ENCODE measurements around the gene TMEM87A.

GRCh38 chr15:42306681-42307080, 33.4 kb upstream of the TMEM87A start:
- TF ChIP-seq ZNF239 (tag by site-specific recombination; IDR thresholded peaks at IDR 0.05): no peak
- no peak for TF ChIP-seq ZNF138 (tag by site-specific recombination; IDR thresholded peaks at IDR 0.05; ENCODE audit: borderline replicate concordance)
- no peak for TF ChIP-seq TCF7L2 (IDR thresholded peaks at IDR 0.05; ENCODE audit: borderline replicate concordance, low read depth, low read length)
- TF ChIP-seq ZNF843 (tag by site-specific recombination; IDR thresholded peaks at IDR 0.05): no peak
- TF ChIP-seq, protein P1, sequence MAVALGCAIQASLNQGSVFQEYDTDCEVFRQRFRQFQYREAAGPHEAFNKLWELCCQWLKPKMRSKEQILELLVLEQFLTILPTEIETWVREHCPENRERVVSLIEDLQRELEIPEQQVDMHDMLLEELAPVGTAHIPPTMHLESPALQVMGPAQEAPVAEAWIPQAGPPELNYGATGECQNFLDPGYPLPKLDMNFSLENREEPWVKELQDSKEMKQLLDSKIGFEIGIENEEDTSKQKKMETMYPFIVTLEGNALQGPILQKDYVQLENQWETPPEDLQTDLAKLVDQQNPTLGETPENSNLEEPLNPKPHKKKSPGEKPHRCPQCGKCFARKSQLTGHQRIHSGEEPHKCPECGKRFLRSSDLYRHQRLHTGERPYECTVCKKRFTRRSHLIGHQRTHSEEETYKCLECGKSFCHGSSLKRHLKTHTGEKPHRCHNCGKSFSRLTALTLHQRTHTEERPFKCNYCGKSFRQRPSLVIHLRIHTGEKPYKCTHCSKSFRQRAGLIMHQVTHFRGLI (tag by site-specific recombination; IDR thresholded peaks at IDR 0.05): no peak
- TF ChIP-seq ZNF2 (tag by site-specific recombination; IDR thresholded peaks at IDR 0.05): no peak
- TF ChIP-seq SP3 (tag by site-specific recombination; IDR thresholded peaks at IDR 0.05): no peak
- TF ChIP-seq, protein P2, sequence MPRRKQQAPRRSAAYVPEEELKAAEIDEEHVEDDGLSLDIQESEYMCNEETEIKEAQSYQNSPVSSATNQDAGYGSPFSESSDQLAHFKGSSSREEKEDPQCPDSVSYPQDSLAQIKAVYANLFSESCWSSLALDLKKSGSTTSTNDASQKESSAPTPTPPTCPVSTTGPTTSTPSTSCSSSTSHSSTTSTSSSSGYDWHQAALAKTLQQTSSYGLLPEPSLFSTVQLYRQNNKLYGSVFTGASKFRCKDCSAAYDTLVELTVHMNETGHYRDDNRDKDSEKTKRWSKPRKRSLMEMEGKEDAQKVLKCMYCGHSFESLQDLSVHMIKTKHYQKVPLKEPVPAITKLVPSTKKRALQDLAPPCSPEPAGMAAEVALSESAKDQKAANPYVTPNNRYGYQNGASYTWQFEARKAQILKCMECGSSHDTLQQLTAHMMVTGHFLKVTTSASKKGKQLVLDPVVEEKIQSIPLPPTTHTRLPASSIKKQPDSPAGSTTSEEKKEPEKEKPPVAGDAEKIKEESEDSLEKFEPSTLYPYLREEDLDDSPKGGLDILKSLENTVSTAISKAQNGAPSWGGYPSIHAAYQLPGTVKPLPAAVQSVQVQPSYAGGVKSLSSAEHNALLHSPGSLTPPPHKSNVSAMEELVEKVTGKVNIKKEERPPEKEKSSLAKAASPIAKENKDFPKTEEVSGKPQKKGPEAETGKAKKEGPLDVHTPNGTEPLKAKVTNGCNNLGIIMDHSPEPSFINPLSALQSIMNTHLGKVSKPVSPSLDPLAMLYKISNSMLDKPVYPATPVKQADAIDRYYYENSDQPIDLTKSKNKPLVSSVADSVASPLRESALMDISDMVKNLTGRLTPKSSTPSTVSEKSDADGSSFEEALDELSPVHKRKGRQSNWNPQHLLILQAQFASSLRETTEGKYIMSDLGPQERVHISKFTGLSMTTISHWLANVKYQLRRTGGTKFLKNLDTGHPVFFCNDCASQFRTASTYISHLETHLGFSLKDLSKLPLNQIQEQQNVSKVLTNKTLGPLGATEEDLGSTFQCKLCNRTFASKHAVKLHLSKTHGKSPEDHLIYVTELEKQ (tag by site-specific recombination; IDR thresholded peaks at IDR 0.05; ENCODE audit: borderline replicate concordance): no peak
- TF ChIP-seq ZNF777 (tag by site-specific recombination; IDR thresholded peaks at IDR 0.05; ENCODE audit: borderline replicate concordance): no peak

All from HEK293 (cell line).